Measurements from ENCODE around the gene TTLL5.
"Not testable (repeated sequence)": the region's sequence is repeated elsewhere in the genome, so short reads cannot be mapped to it uniquely, and the experiment has no call there.

TTLL5 gene

GRCh38 chr14:75911883-75912282 is 250.8 kb downstream of the TTLL5 start:
- no peak for DNase-seq (ENCODE audit: low read depth in 3 of 3)

DNA sequence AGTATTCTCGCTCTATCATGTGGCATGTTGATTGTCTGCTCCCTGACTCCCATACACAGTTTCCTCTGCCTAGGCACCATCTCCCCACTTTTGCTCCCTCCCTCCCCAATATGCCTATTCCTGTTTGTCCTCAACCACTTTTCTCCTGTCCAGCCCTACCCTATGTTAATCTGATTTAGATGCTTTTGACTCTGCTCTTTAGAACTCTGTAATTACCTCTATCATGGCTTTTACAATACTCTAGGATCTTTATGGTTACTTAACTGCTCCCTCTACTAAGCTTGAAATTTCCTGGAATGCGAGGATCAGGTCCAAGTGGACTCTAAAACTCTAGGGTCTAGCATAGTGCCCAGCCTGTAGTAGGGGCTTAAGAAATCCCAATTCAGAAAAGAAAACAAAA is 252.1 kb downstream of the TTLL5 start:
- DNase-seq (ENCODE audit: low read depth in 3 of 3), result no peak

GRCh38 chr14:75915045-75915444 is 254.0 kb downstream of the TTLL5 start:
- no peak for DNase-seq (ENCODE audit: low read depth in 3 of 3)

DNA sequence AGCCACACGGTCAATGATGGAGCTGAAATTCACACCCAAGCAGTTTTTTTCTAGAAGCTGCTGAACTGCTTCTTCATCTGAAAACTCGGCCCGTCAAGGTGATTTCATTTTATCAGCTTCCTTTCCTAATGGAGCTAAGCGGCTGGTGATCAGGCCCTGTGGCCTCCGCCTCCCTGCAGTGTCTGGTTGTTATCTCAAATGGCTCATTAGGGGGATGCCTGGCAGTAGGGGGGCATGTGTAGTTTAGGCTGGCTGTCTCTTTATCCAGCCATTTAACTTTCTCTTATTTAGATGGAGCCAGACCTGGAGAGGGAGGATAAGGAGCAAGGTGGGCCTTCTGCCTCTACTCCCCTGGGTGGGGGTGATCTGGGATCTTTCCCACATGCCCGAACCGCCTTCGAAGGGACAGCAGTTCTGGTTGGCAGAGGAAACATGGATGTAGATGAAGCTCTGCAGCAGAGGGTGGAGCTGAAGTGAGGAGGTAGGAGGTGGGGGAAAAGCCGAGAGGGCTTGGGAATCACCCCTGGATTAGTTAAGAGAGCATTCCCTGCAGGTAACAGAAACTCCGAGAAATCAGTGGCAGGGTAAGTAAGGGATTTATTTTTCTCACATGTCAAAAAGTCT is 256.4 kb downstream of the TTLL5 start:
- no peak for DNase-seq (ENCODE audit: low read depth in 3 of 3)

GRCh38 chr14:75917946-75918335 is 256.9 kb downstream of the TTLL5 start:
- no peak for DNase-seq (ENCODE audit: low read depth in 3 of 3)

- DNase-seq (ENCODE audit: low read depth in 3 of 3), result not testable (repeated sequence)
Observed at GRCh38 chr14:75920421-75920820, 259.4 kb downstream of the TTLL5 start.

GRCh38 chr14:75925141-75925840 is 264.2 kb downstream of the TTLL5 start:
- DNase-seq (ENCODE audit: low read depth in 3 of 3), result not testable (repeated sequence)

GRCh38 chr14:75926431-75927115 is 265.5 kb downstream of the TTLL5 start:
- DNase-seq (ENCODE audit: low read depth in 3 of 3), result no peak

- no peak for DNase-seq (ENCODE audit: low read depth in 3 of 3)
Observed at GRCh38 chr14:75927564-75928087, 266.6 kb downstream of the TTLL5 start.

GRCh38 chr14:75928690-75929181 is 267.7 kb downstream of the TTLL5 start:
- DNase-seq (ENCODE audit: low read depth in 3 of 3), result no peak

DNA sequence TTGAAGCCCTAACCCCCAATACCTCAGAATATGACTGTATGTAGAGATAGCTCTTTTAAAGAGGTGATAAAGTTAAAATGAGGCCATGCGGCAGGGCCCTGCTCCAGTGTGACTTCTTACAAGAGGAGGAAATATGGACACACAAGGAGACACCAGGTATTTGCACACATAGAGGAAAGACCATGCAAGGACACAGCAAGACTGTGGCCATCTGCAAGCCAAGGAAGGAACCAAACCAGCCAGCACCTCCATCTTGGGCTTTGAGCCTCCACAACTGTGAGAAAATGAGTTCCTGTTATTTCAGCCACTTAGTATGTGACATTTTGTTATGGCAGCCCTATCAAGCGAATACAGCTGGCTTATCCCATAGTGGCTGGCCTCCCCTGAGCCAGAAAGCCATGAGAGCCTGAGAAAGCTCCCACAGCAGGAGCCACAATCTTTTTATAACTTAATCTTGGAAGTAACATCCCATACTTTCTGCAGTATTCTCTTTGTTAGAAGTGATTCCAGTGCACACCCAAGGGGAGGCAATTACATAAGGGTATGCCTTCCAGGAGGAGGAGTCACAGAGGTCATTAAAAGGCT is 272.8 kb downstream of the TTLL5 start:
- no peak for DNase-seq (ENCODE audit: low read depth in 3 of 3)

- no peak for DNase-seq (ENCODE audit: low read depth in 3 of 3)
Observed at GRCh38 chr14:75934998-75935628, 274.1 kb downstream of the TTLL5 start.

DNA sequence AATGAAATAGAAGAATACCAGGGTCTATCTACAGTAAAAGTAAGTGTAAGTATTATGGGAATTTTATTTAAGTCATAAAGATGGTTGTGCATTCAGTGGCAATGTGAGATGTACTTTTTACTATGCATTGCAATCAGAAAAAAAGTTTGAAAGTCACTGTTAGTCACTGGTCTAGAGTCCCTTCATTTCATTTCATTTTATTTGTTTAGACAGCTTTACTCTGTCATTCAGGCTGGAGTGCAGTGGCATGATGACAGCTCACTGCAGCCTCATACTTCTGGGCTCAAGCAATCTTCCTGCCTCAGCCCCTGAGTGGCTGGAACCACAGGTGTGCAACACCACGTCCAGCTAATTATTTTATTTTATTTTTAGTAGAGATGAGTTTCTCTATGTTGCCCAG is 278.2 kb downstream of the TTLL5 start:
- DNase-seq (ENCODE audit: low read depth in 3 of 3), result no peak

- no peak for DNase-seq (ENCODE audit: low read depth in 3 of 3)
Observed at GRCh38 chr14:75941030-75941429, 280.0 kb downstream of the TTLL5 start.

DNA sequence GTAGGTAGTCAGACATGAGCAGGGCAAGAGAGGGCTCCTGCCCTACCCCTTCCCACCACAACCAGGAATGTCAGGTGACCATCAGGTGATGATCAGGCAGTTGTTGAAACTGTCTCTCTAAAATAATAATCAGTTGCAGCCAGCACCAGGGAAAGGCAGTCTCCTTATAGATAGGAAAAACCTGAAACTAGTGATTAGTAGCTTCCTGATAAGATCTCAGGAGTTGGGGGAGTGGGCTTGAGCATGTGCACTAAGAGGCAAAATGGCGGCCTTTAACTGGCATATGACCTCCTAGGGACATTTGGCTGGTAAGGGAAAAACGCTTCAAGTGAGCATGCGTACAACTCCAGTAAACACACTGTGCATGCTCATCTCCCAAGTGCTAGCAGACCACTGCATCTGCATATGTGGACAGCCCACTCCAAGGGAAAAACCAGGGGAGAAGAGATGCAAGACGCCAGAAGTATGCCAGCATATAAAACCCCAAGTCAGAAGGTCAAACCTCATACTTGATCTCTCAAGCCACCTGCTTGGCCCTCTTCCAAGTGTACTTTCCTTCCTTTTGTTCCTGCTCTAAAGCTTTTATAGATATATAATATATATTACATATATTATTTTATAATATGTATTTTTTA is 283.7 kb downstream of the TTLL5 start:
- DNase-seq (ENCODE audit: low read depth in 3 of 3), result no peak

DNA sequence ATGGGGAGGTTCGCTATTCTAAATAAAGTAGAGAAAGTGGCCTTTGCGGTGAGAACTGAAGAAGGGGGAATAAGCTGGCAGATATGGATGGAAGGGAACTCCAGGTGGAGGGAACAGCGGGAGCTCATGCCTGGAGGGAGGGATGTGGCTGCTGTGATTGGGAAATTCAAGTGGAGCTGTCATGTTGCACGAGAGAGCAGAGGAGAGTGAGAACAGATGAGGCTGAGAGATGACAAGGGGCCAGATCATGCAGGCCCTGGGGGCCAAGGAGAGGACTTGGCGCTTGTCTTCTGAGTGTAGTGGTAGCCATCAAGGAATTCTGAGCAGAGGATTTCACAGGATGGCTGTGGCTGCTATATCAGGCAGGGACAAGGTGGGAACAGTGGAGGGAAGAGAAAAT is 285.7 kb downstream of the TTLL5 start:
- DNase-seq (ENCODE audit: low read depth in 3 of 3), result no peak

- DNase-seq (ENCODE audit: low read depth in 3 of 3), result no peak
Observed at GRCh38 chr14:75952489-75952888, 291.4 kb downstream of the TTLL5 start.

- no peak for DNase-seq (ENCODE audit: low read depth in 3 of 3)
Observed at GRCh38 chr14:75959031-75959430, 298.0 kb downstream of the TTLL5 start.

DNA sequence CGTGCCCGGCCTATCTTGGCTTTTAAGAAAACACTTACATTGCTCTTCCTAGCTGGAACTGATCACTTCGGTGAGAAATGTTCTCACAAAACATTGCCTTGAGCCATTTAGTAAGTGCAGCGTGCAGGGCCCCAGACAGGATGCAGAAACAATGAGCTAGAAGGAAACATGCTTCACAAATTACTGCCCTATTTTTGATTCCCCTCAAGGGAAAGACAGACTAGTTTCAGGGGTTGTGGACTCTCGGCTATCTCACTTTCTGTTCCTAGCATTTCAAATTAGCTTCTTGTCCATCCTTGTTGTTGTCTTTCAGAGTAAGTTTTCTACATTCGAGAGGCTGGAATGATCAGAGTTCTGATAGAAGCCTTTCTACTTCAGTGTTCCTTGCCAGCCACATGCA is 299.2 kb downstream of the TTLL5 start:
- no peak for DNase-seq (ENCODE audit: low read depth in 3 of 3)

DNA sequence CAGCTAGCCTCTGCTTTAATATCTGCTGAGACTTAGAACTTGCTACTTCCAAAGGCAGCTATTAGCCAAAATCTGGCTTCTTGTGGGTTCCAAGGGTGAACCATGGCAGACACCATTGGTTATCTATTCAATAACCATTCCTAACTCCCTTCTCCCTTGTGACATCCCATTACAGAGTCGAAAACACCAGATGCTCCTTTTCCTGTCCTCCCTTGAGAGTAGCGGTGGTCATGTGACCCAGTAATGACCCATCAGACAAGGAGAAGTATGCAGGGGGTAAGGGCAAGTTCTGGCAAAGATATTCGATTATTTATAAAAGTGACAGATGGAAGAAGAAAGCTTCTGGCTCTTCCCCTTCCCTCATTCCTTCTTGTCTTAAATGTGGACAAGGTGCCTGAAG is 300.6 kb downstream of the TTLL5 start:
- no peak for DNase-seq (ENCODE audit: low read depth in 3 of 3)

DNA sequence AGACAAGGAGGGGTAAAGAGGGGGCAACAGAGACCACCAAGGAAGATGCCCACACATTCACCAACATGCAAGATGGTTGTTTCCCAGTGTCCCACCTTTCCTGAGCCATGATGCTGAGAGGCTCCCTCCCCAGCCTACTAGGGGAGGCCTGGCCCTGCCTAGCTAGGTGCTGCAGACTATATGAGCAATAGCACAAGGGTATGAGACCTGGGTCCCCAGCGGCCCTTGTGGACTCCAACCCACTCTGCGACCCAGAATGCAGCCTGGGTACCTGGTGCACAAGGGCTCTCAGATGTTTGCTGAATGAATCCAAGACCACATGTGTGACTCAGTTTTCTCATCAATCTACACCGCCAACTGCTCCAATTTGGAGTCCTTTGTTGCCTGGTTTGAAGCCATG is 306.8 kb downstream of the TTLL5 start:
- DNase-seq (ENCODE audit: low read depth in 3 of 3), result no peak

Measured in stimulated activated CD4-positive, alpha-beta T cell treated with anti-CD3 and anti-CD28 coated beads, TNF-alpha, amount 100 ng/mL, for 4 hours (primary cell).